Mucosa of stomach (tissue), 1 donor: Measurements from ENCODE around the gene UVRAG.

Source experiments
- H3K27me3 ChIP-seq: one replicate; pipeline ENCODE4 v1.7.0; 2013; ENCODE audit warnings: mild to moderate bottlenecking, low read length; ENCODE audit not compliant: control insufficient read depth, insufficient read depth
- H3K36me3 ChIP-seq: one replicate; pipeline ENCODE4 v1.7.0; 2013; ENCODE audit warnings: low read length; ENCODE audit not compliant: control insufficient read depth, insufficient read depth
- H3K4me1 ChIP-seq: one replicate; pipeline ENCODE4 v1.7.0; 2013; ENCODE audit warnings: mild to moderate bottlenecking, low read length; ENCODE audit not compliant: control insufficient read depth, insufficient read depth
- H3K4me3 ChIP-seq: one replicate; pipeline ENCODE4 v1.7.0; 2013; ENCODE audit warnings: low read length
- H3K9ac ChIP-seq: one replicate; pipeline ENCODE4 v1.7.0; 2013; ENCODE audit warnings: mild to moderate bottlenecking, low read length, moderate library complexity
- H3K9me3 ChIP-seq: one replicate; pipeline ENCODE4 v1.7.0; 2013; ENCODE audit warnings: mild to moderate bottlenecking, low read length, moderate library complexity; ENCODE audit not compliant: control insufficient read depth
- donor health status: Pancreatic carcinoma.

Gene UVRAG

GRCh38 chr11:76150141-76150540 lies 335.1 kb downstream of the UVRAG start:
- Histone ChIP-seq H3K4me3 (no peak overlapping the region), H3K9me3 (no peaks in the 10 kb centered on the region), H3K27me3 (no peaks in the 10 kb centered on the region), H3K4me1 (peaks cover 34% of the 10 kb centered on the region), H3K9ac (no peak overlapping the region), H3K36me3 (no peaks in the 10 kb centered on the region)

GRCh38 chr11:76151556-76152085 lies 336.6 kb downstream of the UVRAG start:
- Histone ChIP-seq H3K9me3 (no peaks in the 10 kb centered on the region), H3K36me3 (no peaks in the 10 kb centered on the region), H3K27me3 (no peaks in the 10 kb centered on the region), H3K9ac (no peak overlapping the region), H3K4me3 (no peak overlapping the region), H3K4me1 (peaks cover 34% of the 10 kb centered on the region)

GRCh38 chr11:76152086-76152681 lies 337.2 kb downstream of the UVRAG start:
- Histone ChIP-seq H3K4me3 (no peak overlapping the region), H3K36me3 (no peaks in the 10 kb centered on the region), H3K9me3 (no peaks in the 10 kb centered on the region), H3K27me3 (no peaks in the 10 kb centered on the region), H3K4me1 (peaks cover 30% of the 10 kb centered on the region), H3K9ac (peak overlapping the region; percentile 51)

- Histone ChIP-seq H3K4me1 (peaks cover 27% of the 10 kb centered on the region), H3K36me3 (no peaks in the 10 kb centered on the region), H3K27me3 (no peaks in the 10 kb centered on the region), H3K9ac (peak overlapping the region; percentile 51), H3K4me3 (no peak overlapping the region), H3K9me3 (no peaks in the 10 kb centered on the region)
Observed at GRCh38 chr11:76152741-76153570, 337.9 kb downstream of the UVRAG start.

GRCh38 chr11:76153571-76153923 lies 338.5 kb downstream of the UVRAG start:
- H3K9ac ChIP-seq = no peak overlapping the region
- no peaks in the 10 kb centered on the region for H3K9me3 ChIP-seq
- no peak overlapping the region for H3K4me3 ChIP-seq
- no peaks in the 10 kb centered on the region for H3K36me3 ChIP-seq
- H3K4me1 ChIP-seq = peaks cover 21% of the 10 kb centered on the region
- H3K27me3 ChIP-seq = no peaks in the 10 kb centered on the region

GRCh38 chr11:76155500-76156227 lies 340.7 kb downstream of the UVRAG start:
- Histone ChIP-seq H3K4me1 (peaks cover 14% of the 10 kb centered on the region), H3K27me3 (no peaks in the 10 kb centered on the region), H3K4me3 (no peak overlapping the region)

GRCh38 chr11:76156971-76157427 lies 342.0 kb downstream of the UVRAG start:
- no peaks in the 10 kb centered on the region for H3K27me3 ChIP-seq

More at GRCh38 chr11:76155500-76156227, 340.7 kb downstream of the UVRAG start:
- H3K9me3 ChIP-seq = no peaks in the 10 kb centered on the region
- H3K9ac ChIP-seq = no peak overlapping the region
- H3K36me3 ChIP-seq = no peaks in the 10 kb centered on the region

GRCh38 chr11:76157891-76158290 lies 342.9 kb downstream of the UVRAG start:
- Histone ChIP-seq H3K9ac (no peak overlapping the region), H3K36me3 (no peaks in the 10 kb centered on the region), H3K27me3 (no peaks in the 10 kb centered on the region), H3K9me3 (no peaks in the 10 kb centered on the region), H3K4me3 (no peak overlapping the region), H3K4me1 (no peaks in the 10 kb centered on the region)

More at GRCh38 chr11:76156971-76157427, 342.0 kb downstream of the UVRAG start:
- no peaks in the 10 kb centered on the region for H3K9me3 ChIP-seq
- no peak overlapping the region for H3K4me3 ChIP-seq
- H3K36me3 ChIP-seq = no peaks in the 10 kb centered on the region
- H3K4me1 ChIP-seq = peaks cover 8% of the 10 kb centered on the region
- no peak overlapping the region for H3K9ac ChIP-seq

- Histone ChIP-seq H3K4me1 (no peaks in the 10 kb centered on the region), H3K9me3 (no peaks in the 10 kb centered on the region), H3K36me3 (no peaks in the 10 kb centered on the region), H3K27me3 (peaks cover under 1% of the 10 kb centered on the region), H3K4me3 (no peak overlapping the region), H3K9ac (no peak overlapping the region)
Observed at GRCh38 chr11:76158394-76159302, 343.6 kb downstream of the UVRAG start.

GRCh38 chr11:76159303-76159937 lies 344.4 kb downstream of the UVRAG start:
- H3K4me3 ChIP-seq = no peak overlapping the region
- H3K9ac ChIP-seq = no peak overlapping the region
- no peaks in the 10 kb centered on the region for H3K36me3 ChIP-seq
- H3K27me3 ChIP-seq = peaks cover 3% of the 10 kb centered on the region
- H3K4me1 ChIP-seq = no peaks in the 10 kb centered on the region
- no peaks in the 10 kb centered on the region for H3K9me3 ChIP-seq
